ENCODE results near the gene MICAL2. TPM values are rescaled to one million over a fixed set of nuclear protein-coding genes. Genes with fewer than 3 reads are reported as not detected.

Gene MICAL2
- total RNA-seq, 1 donor from 2014 or later, result 21.7 TPM

DNA sequence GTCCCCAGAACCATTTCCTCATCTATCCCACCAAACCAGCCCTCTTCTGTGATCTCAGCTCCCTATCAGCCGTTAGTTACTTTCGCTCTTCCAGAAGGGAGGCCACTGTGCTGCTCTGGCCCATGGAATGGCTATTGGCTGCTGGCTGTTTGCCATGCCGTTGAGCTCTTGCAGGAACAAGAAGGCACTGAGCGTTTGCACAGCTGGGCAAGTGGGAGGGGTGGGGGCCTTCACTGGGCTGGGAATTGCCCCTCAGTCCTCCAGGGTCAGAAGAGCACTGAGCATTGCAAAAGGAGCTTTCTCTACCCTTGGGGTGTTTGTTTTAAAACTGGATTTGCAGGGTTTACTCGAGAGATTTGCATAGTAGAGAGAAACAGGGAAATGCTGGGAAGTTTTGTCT is 137.9 kb downstream of the MICAL2 start:
- H3K36me3 Mint-ChIP-seq (ENCODE audit: low read depth, unreplicated experiment), result peaks cover 4% of the 10 kb centered on the region
- H3K4me1 Mint-ChIP-seq (ENCODE audit: unreplicated experiment), result peaks cover 22% of the 10 kb centered on the region
- DNase-seq (ENCODE audit: low spot score), result no peak
- TF ChIP-seq, protein P1, sequence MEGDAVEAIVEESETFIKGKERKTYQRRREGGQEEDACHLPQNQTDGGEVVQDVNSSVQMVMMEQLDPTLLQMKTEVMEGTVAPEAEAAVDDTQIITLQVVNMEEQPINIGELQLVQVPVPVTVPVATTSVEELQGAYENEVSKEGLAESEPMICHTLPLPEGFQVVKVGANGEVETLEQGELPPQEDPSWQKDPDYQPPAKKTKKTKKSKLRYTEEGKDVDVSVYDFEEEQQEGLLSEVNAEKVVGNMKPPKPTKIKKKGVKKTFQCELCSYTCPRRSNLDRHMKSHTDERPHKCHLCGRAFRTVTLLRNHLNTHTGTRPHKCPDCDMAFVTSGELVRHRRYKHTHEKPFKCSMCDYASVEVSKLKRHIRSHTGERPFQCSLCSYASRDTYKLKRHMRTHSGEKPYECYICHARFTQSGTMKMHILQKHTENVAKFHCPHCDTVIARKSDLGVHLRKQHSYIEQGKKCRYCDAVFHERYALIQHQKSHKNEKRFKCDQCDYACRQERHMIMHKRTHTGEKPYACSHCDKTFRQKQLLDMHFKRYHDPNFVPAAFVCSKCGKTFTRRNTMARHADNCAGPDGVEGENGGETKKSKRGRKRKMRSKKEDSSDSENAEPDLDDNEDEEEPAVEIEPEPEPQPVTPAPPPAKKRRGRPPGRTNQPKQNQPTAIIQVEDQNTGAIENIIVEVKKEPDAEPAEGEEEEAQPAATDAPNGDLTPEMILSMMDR (IDR thresholded peaks at IDR 0.05; ENCODE audit: unreplicated experiment), result no peak
- H3K4me3 Mint-ChIP-seq (ENCODE audit: unreplicated experiment), result no peak overlapping the region
- no peak overlapping the region for H3K27ac Mint-ChIP-seq (ENCODE audit: unreplicated experiment)
- H3K9me3 Mint-ChIP-seq (ENCODE audit: unreplicated experiment), result no peaks in the 10 kb centered on the region
- peaks cover 11% of the 10 kb centered on the region for H3K27me3 Mint-ChIP-seq (ENCODE audit: unreplicated experiment)

DNA sequence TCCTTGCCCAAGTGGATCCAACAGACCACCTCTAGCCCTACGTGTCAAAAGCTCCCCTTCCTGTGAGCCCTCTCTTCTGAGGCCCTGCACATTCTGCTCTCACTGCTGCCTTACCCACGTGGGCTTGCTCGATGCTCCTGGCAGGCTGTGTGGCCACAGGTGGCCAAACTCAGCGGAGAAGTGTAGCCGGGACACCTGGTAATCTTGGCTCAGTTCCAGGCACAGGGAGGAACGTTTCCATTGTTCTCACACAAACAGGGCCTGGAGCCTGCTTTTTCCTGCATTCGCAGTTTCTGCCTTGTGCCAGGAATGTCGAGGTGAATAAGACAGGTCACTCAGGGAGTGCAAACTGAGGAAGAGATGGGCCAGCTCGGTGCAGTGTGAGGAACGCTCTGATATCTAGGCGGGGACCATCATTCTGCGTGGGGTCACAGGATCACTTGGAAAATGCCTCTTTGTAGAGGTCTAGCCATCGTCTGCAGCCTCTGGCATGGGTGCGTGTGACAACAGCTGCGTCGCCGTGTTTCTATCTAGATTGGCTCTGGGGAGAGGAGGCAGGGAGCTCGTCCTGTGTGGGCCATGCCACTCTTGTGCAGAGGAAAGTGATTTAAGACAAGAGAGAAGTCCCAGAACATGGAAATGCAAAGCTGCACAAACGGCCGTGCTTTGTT is 139.3 kb downstream of the MICAL2 start:
- H3K27me3 Mint-ChIP-seq (ENCODE audit: unreplicated experiment), result peaks cover 7% of the 10 kb centered on the region
- DNase-seq (ENCODE audit: low spot score), result no peak
- H3K4me1 Mint-ChIP-seq (ENCODE audit: unreplicated experiment), result peaks cover 22% of the 10 kb centered on the region
- no peak overlapping the region for H3K27ac Mint-ChIP-seq (ENCODE audit: unreplicated experiment)
- H3K9me3 Mint-ChIP-seq (ENCODE audit: unreplicated experiment), result no peaks in the 10 kb centered on the region
- no peak overlapping the region for H3K4me3 Mint-ChIP-seq (ENCODE audit: unreplicated experiment)
- TF ChIP-seq, protein P1 (IDR thresholded peaks at IDR 0.05; ENCODE audit: unreplicated experiment), result no peak
- H3K36me3 Mint-ChIP-seq (ENCODE audit: low read depth, unreplicated experiment), result peaks cover 4% of the 10 kb centered on the region

DNA sequence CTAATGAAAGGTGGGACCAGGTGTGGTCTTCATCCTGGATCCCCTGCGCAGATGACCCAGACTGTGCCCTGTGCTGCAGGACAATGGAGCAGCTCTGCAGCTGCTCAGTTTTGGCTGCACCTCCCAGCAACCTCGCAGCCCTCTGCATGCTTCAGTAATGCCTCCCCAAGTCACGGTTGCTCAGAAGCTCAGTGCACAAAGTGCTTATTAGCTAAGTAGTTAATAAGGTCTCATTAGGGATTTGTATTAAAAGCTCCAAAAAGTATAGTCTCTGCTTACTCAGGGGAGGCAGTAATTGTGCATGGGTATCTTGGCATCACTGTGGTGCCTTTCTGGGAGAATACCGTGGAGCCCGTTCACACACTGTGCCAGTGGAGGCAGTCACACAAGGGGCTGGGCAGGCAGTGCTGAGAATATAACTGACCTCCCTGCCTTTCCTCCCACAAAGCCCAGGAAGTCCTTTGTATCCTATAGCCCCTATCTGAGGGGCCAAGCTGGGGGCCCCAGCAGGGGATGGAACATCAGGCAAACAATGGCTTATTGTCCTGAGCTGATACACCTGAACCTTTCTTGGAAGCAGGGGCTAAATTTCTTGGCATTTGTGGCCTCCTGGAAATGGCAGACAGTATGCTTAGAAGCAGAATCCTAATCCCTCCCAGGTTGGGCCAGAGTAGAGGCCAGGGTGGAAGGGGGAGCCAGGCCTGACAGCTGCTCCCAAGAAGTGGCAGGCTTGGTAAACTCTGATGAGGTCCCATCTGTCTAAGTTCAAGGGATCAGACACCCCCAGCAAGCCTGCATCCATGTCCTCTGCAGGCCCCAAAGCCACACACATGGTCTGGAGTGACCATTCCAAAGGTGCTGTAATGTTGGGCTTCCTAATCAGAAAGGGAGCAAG is 141.5 kb downstream of the MICAL2 start:
- Mint-ChIP-seq H3K4me1 (ENCODE audit: unreplicated experiment) (peaks cover 22% of the 10 kb centered on the region), H3K4me3 (ENCODE audit: unreplicated experiment) (no peak overlapping the region), H3K27me3 (ENCODE audit: unreplicated experiment) (peaks cover 9% of the 10 kb centered on the region), H3K36me3 (ENCODE audit: low read depth, unreplicated experiment) (peaks cover 4% of the 10 kb centered on the region), H3K27ac (ENCODE audit: unreplicated experiment) (no peak overlapping the region), H3K9me3 (ENCODE audit: unreplicated experiment) (no peaks in the 10 kb centered on the region)
- TF ChIP-seq, protein P1 (IDR thresholded peaks at IDR 0.05; ENCODE audit: unreplicated experiment), result no peak
- no peak for DNase-seq (ENCODE audit: low spot score)

DNA sequence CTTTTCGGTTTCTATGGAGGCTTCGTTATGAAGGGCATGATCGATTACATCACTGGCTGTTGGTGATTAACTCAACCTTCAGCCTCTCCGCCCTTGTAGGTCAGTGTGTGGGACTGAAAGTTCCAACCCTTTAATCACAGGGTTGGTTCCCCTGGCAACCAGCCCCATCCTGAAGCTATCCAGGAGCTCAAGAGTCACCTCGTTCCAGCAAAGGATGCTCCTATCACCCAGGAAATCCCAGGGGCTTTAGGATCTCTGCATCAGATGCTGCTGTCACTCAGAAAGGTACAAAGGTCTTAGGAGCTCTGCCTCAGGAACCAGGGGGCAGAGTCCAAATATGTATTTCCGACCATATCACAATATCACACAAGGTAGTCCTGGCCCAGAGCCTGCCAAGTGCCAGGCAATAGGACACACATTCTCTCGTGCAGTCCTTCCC is 143.5 kb downstream of the MICAL2 start:
- no peak overlapping the region for H3K27ac Mint-ChIP-seq (ENCODE audit: unreplicated experiment)
- DNase-seq (ENCODE audit: low spot score), result no peak
- peaks cover 6% of the 10 kb centered on the region for H3K27me3 Mint-ChIP-seq (ENCODE audit: unreplicated experiment)
- H3K36me3 Mint-ChIP-seq (ENCODE audit: low read depth, unreplicated experiment), result no peaks in the 10 kb centered on the region
- H3K4me3 Mint-ChIP-seq (ENCODE audit: unreplicated experiment), result no peak overlapping the region
- TF ChIP-seq, protein P1 (IDR thresholded peaks at IDR 0.05; ENCODE audit: unreplicated experiment), result no peak
- H3K4me1 Mint-ChIP-seq (ENCODE audit: unreplicated experiment), result peaks cover 16% of the 10 kb centered on the region
- no peaks in the 10 kb centered on the region for H3K9me3 Mint-ChIP-seq (ENCODE audit: unreplicated experiment)

DNA sequence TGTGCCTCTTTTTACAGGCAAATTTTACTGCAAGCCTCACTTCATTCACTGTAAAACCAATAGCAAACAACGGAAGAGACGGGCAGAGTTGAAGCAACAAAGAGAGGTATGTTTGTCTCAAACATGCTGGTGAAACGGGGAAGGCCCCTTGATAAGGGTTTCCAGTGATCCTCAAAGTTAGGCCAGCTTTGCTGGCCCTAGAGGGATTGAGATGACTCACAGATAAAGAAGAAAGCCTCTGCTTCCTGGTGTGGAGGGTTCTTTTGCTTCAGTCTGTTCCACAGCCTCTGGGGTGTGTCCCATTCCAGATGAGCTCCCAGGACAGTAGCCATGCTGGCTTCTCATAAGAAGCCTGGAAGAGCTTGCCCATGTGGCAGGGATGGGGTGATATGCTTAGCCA is 148.1 kb downstream of the MICAL2 start:
- Mint-ChIP-seq H3K27me3 (ENCODE audit: unreplicated experiment) (peaks cover 2% of the 10 kb centered on the region), H3K4me3 (ENCODE audit: unreplicated experiment) (no peak overlapping the region), H3K36me3 (ENCODE audit: low read depth, unreplicated experiment) (peaks cover 3% of the 10 kb centered on the region), H3K4me1 (ENCODE audit: unreplicated experiment) (no peaks in the 10 kb centered on the region), H3K9me3 (ENCODE audit: unreplicated experiment) (no peaks in the 10 kb centered on the region), H3K27ac (ENCODE audit: unreplicated experiment) (no peak overlapping the region)
- TF ChIP-seq, protein P1 (IDR thresholded peaks at IDR 0.05; ENCODE audit: unreplicated experiment), result no peak
- DNase-seq (ENCODE audit: low spot score), result no peak
